ENCODE measurements around the gene ATP5F1A.

DNA sequence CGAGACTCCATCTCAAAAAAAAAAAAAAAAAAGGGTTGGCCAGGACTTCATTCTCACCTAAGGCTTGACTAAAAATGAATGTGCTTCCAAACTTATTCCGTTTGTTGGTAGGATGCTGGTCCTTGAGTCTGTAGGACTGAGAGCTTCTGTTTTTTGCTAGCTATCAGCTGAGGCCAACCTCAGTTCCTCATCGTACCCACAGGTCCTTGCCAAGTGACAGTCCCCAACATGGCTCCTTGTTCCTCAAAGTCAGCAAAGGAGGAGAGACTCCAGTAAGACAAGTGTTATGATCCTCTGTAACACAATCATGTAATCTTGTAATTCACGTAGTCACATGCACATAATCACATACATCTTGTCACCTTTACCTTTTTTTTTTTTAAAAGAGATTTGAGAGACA is 43.1 kb upstream of the ATP5F1A start:
- TF ChIP-seq, protein P1, sequence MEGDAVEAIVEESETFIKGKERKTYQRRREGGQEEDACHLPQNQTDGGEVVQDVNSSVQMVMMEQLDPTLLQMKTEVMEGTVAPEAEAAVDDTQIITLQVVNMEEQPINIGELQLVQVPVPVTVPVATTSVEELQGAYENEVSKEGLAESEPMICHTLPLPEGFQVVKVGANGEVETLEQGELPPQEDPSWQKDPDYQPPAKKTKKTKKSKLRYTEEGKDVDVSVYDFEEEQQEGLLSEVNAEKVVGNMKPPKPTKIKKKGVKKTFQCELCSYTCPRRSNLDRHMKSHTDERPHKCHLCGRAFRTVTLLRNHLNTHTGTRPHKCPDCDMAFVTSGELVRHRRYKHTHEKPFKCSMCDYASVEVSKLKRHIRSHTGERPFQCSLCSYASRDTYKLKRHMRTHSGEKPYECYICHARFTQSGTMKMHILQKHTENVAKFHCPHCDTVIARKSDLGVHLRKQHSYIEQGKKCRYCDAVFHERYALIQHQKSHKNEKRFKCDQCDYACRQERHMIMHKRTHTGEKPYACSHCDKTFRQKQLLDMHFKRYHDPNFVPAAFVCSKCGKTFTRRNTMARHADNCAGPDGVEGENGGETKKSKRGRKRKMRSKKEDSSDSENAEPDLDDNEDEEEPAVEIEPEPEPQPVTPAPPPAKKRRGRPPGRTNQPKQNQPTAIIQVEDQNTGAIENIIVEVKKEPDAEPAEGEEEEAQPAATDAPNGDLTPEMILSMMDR (IDR thresholded peaks at IDR 0.05; ENCODE audit: low read depth, low read length), result no peak
- TF ChIP-seq, protein P2, sequence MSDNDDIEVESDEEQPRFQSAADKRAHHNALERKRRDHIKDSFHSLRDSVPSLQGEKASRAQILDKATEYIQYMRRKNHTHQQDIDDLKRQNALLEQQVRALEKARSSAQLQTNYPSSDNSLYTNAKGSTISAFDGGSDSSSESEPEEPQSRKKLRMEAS (IDR thresholded peaks at IDR 0.05; ENCODE audit: low read depth, low read length), result no peak
- no peak for TF ChIP-seq POLR2A (IDR thresholded peaks at IDR 0.05; ENCODE audit: extremely low read depth, insufficient read length)
